Brain microvascular endothelial cell (primary cell): ENCODE measurements around the gene PCYT1A.

Experiments
- DNase-seq: peaks from one replicate; pipeline ENCODE4 v3.0.0-alpha.2; 2020
- H3K27ac ChIP-seq: fragments of 250-450 bp; sonication (Bioruptor Pico); 2 replicates; pipeline ENCODE4 v1.5.1; 2020; ENCODE audit warnings: mild to moderate bottlenecking, moderate library complexity
- H3K27me3 ChIP-seq: fragments of 250-450 bp; sonication (Bioruptor Pico); replicated peaks from 2 replicates; pipeline ENCODE4 v1.5.1; 2020; ENCODE audit warnings: mild to moderate bottlenecking
- H3K36me3 ChIP-seq: fragments of 250-450 bp; sonication (Bioruptor Pico); replicated peaks from 2 replicates; pipeline ENCODE4 v1.5.1; 2020; ENCODE audit warnings: mild to moderate bottlenecking
- H3K4me3 ChIP-seq: 2 replicates; pipeline ENCODE4 v1.5.1; 2011; ENCODE audit warnings: low read depth, mild to moderate bottlenecking, control low read depth, low read length, moderate library complexity
- in situ Hi-C: cut with HindIII; loops from 2 replicates; pipeline ENCODE4 v1.10.0; 2017; ENCODE audit warnings: low sequenced_read_pairs, low pct_ligation_motif_present
- TF ChIP-seq, protein P1 (sequence below): IDR thresholded peaks from 2 replicates; pipeline ENCODE4 v1.5.1; 2011; ENCODE audit warnings: low read depth, mild to moderate bottlenecking, moderate library complexity, low read length, control low read depth, inconsistent platforms; ENCODE audit errors: missing control alignments

Gene PCYT1A

DNA sequence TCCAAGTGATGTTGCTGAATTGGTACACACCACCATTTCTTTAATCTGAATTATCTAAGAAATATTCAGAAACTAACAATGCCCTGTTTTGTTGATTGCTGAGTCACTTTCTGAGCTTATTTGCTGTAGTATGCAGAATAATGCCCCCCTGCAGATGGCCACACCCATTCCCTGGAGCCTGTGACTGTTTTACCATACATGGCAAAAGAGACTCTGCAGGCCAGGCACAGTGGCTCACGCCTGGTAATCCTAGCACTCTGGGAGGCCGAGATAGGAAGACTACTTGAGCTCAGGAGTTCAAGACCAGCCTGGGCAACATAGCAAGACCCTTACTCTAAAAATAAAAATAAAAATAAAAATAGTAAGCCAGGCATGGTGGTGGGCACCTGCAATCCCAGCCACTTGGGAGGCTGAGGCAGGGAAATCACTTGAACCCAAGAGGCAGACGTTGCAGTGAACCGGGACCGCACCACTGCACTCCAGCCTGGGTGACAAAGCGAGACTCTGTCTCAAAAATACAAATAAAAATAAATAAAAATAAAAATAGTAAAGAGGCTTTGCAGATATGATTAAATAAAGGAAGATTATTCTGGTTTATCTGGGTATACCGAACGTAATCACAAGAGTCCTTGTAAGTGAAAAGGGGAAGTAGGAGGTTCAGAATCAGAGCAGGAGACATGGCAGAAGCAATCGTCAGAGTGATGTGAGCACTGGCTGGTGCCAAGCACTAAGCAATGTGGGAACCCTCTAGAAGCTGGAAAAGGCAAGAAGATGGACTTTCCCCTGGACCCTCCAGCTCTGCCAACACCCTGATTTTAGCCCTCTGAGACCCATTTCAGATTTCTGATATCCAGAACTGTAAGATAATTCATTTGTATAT lies 19.0 kb downstream of the PCYT1A start:
- in situ Hi-C loops, result no loop called here
- no peaks in the 10 kb centered on the region for H3K27me3 ChIP-seq
- peaks cover 40% of the 10 kb centered on the region for H3K36me3 ChIP-seq
- H3K4me3 ChIP-seq, result no peak overlapping the region
- peak; percentile 86 for DNase-seq
- TF ChIP-seq, protein P1, sequence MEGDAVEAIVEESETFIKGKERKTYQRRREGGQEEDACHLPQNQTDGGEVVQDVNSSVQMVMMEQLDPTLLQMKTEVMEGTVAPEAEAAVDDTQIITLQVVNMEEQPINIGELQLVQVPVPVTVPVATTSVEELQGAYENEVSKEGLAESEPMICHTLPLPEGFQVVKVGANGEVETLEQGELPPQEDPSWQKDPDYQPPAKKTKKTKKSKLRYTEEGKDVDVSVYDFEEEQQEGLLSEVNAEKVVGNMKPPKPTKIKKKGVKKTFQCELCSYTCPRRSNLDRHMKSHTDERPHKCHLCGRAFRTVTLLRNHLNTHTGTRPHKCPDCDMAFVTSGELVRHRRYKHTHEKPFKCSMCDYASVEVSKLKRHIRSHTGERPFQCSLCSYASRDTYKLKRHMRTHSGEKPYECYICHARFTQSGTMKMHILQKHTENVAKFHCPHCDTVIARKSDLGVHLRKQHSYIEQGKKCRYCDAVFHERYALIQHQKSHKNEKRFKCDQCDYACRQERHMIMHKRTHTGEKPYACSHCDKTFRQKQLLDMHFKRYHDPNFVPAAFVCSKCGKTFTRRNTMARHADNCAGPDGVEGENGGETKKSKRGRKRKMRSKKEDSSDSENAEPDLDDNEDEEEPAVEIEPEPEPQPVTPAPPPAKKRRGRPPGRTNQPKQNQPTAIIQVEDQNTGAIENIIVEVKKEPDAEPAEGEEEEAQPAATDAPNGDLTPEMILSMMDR, result no peak
- peak overlapping the region; percentile 62 for H3K27ac ChIP-seq

DNA sequence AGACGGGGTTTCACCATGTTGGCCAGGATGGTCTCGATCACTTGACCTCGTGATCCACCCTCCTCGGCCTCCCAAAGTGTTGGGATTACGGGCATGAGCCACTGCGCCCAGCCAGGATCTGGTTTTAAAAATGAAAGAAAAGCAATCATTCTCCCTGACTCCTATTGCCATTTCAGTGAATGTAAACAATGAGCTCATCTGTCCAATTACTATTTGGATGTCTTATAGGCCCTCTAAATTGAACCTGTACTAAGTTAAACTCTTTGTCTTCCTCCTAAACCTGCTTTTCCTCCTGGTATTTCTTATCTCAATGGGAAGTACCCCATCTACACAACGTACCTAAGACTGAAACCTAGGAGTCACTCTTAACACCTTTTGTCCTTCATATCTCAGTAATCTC lies 23.7 kb downstream of the PCYT1A start:
- TF ChIP-seq, protein P1, result no peak

DNA sequence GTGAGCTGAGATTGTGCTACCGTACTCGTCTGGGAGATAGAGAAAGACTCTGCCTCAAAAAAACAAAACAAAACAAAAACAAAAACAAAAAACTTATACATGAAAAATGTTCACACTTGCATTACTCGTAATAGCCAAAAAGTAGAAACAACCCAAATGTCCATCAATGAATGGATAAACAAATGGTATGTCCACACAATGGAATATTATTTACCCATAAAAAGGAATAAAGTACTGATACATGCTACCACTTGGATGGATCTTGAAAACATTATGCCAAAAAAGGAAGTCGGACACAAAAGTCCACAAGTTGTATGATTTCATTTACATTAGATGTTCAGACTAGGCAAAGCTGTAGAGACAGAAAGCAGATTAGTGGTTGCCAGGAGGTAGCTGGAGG lies 26.7 kb downstream of the PCYT1A start:
- TF ChIP-seq, protein P1, result no peak
- Histone ChIP-seq H3K27me3 (no peaks in the 10 kb centered on the region), H3K27ac (no peak overlapping the region), H3K4me3 (no peak overlapping the region), H3K36me3 (peaks cover 34% of the 10 kb centered on the region)
- no peak for DNase-seq
- in situ Hi-C loops, result no loop called here

More for the DNA sequence above, 23.7 kb downstream of the PCYT1A start:
- DNase-seq, result no peak
- Histone ChIP-seq H3K27me3 (no peaks in the 10 kb centered on the region), H3K36me3 (peaks cover 29% of the 10 kb centered on the region), H3K4me3 (no peak overlapping the region), H3K27ac (no peak overlapping the region)
- in situ Hi-C loops, result no loop called here

DNA sequence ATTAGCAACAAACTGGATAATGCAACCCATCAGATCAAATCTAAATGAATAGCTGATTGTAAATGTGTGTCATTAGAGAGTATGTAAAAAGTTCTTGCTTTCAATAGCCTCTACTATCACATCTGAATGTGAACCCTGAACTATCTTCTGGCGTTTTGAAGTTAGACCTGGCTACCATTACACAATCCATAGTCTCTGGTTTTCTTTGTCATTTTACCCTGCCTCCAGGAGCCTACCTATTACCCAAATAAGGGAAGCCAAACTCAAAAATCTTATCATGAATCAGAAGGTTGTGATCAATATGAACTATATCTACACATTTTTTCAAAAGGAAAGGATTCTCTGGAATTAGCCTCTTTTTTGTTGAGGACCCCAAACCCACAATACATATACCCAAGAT lies 31.8 kb downstream of the PCYT1A start:
- no peak overlapping the region for H3K4me3 ChIP-seq
- DNase-seq, result no peak
- TF ChIP-seq, protein P1, result no peak
- H3K27me3 ChIP-seq, result no peaks in the 10 kb centered on the region
- in situ Hi-C loops, result no loop called here
- peaks cover 34% of the 10 kb centered on the region for H3K36me3 ChIP-seq
- no peak overlapping the region for H3K27ac ChIP-seq

DNA sequence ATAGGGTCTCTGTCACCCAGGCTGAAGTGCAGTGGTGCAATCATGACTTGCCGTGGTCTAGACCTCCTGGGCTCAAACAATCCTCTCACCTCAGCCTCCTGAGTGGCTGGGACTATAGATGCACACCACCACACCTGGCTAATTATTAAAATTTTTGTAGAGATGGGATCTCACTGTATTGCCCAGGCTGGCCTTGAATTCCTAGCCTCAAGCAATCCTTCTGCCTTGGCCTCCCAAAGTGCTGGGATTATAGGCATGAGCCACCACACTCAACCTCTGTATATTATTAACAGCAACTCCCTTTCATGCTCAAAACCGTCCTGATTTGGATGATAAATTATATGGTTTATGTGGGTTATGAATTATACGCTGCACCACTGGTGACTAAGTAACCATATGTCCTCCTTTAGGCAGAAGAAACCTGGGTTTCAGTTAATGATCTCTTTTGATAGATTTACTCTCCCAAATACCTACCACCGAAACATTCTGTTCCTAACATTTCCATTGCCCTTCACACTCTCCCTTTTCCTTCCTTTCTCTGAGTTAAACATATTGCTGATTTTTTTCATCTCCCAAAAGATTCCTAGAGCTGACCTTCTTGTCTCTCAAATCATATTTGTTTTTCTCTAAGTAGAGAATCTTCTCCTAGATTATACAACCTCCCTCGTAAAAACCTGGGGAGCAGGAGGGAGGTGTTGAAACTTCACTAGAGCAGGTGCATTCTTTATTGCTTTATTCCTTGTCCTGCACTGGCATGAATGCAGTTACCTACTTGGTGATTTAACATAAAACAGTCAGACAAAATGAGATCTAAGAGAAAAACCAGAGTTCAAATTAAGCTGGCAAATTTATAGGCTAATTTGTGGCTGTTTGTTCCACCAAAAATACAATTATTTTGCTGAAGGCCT lies 32.9 kb downstream of the PCYT1A start:
- Histone ChIP-seq H3K27ac (no peak overlapping the region), H3K27me3 (no peaks in the 10 kb centered on the region), H3K4me3 (no peak overlapping the region), H3K36me3 (peaks cover 34% of the 10 kb centered on the region)
- TF ChIP-seq, protein P1, result no peak
- in situ Hi-C loops, result no loop called here
- DNase-seq, result no peak
